HK-2 (cell line): ENCODE data around the gene POLD1.

Experiments
- DNase-seq: peaks from one replicate; pipeline ENCODE4 v3.0.0-alpha.2; 2018; ENCODE audit not compliant: unreplicated experiment

The POLD1 gene

DNA sequence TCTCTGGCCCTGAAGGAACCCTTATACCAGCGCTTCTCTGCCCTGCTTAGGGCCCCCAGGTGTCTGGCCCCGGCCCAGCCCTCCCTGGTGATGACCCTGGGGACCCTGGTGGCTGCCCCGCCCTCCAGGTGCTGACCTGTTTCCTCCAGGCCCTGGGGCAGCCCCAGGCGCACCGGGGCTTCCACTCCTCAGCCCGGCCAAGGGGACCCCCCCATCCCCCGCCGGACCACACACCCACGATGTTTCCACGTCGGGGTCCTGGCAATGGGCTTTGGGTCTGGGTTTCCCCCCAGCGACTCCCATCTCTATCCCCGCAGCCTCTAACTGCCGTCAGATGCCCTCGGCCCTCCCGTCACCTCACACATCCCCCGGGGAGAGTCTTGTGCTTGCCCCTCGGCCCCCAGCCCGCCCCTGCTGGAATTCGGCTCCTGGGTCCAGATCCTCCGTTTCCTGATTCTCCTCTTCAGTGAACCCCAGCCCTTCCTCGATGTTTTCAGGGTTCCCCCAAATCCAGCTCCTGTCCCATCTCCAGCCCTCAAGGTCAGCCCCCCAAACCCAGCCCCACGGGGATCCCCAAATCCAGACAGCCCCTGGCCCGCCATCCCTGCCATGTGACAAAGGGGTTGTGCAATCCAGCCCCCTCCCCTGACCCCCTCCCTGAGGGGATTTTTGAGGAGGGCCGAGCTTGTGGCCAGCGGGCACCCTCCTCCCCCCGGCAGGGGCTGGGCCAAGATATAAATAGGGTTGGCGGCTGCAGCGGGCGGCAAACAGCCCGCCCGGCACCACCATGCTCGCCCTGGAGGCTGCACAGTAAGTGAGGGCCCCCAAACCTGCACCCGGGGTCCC lies 34.3 kb downstream of the POLD1 start, which contains the start of gene SPIB:
TSS of gene SPIB (plus strand) at position 763 of the 846 bp plus-strand sequence. CDS start at position 788, 25 bp downstream.
- no peak for DNase-seq

DNA sequence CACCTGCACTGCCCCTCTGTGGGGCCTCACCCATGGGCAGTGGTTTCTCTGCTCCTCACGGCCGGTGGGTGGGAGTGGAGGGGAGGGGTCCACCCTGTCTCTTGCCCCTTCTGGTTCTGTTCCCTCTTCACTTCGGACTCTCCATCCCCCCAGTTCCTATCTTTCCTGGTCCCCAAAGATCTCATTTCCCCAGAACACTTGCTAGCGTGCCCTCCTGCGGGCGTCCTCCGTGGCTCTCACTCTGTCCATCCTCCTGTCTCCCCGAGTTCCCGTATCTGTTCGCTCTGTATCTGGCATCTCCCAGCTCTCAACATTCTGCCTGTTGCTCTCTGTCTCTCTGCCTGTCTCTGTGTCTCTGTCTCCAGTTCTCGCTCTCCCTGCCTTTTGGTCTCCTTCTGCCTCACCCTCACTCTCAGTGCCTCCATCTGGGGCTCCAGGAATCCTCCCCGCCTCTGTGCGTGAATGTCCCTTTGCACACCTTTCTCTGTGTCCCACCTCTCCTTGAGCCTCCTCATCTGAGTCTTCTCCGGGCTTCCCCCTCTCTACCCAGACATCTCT lies 35.0 kb downstream of the POLD1 start:
- no peak for DNase-seq

DNA sequence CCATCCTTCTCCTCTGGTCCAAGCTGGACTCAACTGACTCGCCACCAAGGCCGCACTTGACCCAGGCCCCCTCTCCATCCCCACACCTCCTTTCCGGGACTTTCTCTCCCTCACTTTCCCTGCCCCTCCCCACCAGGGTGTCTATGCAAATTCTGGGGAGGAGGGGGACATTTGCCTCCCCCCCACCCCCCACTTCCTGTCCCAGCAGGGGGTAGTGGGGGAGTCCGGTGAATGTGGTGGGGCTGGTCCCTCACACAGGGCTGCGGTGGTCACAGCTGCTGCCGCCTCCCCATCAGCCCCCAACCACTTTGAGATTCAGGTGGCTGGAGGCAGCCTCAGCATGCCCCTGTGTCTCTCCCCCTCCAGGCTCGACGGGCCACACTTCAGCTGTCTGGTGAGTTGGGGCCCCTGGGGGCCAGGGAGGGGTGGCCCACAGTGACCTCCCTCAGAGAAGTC lies 35.5 kb downstream of the POLD1 start:
- no peak for DNase-seq

DNA sequence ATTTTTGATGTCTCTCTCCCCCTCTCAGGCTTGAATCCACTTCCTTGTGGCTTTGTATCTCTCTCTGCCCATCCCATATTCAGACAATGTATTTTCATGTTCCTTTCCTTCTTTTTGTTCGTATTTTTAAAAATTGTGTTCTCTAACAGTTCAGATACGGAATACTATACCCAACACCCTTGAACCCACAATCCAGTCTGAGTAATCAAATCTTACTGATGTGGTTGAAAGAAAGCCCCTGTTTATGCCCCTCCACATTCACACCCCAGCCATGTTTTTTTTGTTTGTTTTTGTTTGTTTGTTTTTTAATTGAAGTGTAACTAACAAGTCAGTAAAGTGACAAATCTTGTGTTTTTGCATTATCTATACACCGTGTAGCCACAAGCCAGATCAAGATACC lies 36.0 kb downstream of the POLD1 start:
- no peak for DNase-seq

DNA sequence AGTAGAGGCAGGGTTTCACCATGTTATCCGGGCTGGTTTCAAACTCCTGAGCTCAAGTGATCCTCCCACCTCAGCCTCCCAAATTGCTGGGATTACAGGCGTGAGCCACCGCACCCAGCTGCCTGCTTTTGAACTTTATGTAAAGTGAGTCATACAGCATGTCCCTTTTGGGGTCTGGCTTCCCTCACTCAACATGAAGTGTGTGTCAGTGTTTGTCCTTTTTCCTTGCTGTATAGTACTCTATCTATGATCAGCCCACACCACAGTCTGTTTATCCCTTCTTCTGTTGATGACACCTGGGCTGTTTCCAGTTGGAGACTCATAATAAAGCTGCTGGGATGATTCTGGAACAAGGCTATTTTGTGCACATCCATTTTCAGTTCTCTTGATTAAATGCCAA lies 36.7 kb downstream of the POLD1 start:
- DNase-seq: no peak

DNA sequence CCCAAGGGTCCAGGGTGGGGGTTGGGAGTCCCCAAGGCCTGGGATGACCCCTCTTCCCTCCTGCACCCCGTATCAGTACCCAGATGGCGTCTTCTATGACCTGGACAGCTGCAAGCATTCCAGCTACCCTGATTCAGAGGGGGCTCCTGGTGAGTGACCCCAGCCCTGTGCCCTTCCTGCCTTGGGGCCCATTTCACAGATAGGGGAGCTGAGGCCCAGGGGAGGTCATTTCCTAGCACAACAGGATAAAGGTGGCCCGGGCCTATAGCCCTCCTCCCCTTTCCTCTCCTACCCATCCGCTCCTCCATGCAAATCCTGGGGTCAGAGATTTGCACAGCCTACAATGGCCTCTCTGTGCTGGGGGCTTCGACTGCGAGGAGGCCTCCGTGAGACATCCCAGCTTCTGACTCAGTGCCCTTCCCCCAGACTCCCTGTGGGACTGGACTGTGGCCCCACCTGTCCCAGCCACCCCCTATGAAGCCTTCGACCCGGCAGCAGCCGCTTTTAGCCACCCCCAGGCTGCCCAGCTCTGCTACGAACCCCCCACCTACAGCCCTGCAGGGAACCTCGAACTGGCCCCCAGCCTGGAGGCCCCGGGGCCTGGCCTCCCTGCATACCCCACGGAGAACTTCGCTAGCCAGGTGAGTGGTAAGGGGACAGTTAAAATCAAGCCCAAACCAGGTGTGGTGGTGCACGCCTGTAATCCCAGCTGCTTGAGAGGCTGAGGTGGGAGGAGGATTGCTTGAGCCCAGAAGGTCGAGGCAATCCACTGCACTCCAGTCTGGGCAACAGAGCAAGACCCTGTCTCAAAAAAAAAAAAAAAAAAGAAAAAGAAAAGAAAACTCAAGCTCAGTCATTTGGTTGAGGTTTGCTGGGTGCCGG lies 38.5 kb downstream of the POLD1 start:
- no peak for DNase-seq

DNA sequence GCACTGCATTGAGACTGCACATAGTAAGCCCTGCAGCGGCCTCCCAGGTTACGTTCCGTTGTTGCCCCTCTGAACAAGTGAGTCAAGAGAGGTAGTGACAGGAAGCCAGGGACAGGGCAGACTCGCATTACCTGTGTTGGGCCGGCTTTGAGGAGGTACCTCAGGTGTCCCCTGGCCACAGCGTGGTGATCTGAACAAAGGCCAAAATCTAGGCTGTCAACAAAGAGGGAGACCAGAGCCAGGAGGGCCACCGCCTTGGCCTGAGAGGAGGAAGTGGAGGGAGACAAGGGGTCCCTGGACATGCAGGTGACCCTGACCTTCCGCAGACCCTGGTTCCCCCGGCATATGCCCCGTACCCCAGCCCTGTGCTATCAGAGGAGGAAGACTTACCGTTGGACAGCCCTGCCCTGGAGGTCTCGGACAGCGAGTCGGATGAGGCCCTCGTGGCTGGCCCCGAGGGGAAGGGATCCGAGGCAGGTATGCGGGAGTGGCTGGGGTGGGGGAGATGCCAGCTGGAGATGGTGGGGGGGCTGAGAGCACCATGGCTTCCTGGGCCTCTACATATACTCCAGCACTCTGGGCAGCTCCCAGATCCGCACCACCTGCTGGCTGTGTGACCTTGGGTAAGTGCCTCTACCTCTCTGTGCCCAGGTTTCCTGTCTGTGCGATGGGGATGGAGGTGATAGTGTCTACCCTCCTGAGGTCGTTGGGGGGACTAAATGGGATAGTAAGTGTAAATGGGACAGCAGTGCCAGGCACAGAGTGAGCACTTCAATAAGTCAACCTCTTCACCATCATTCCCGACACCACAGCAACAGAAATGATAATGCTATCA lies 39.3 kb downstream of the POLD1 start:
- no peak for DNase-seq

DNA sequence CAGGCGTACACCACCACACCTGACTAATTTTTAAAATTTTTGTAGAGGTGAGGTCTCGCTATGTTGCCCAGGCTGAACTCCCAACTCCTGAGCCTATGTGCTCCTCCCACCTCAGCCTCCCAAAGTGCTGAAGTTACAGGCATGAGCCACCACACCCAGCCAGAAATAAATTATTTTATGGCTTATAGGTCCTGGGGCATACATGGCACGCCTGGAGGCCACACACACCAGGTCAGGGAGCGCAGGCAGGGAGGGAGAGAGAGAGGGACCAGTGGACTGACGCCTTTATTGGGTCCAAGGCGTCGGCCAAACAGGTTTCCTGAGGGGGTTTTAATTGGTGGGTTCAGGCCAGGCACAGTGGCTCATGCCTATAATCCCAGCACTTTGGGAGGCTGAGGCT lies 41.4 kb downstream of the POLD1 start:
- DNase-seq: no peak

DNA sequence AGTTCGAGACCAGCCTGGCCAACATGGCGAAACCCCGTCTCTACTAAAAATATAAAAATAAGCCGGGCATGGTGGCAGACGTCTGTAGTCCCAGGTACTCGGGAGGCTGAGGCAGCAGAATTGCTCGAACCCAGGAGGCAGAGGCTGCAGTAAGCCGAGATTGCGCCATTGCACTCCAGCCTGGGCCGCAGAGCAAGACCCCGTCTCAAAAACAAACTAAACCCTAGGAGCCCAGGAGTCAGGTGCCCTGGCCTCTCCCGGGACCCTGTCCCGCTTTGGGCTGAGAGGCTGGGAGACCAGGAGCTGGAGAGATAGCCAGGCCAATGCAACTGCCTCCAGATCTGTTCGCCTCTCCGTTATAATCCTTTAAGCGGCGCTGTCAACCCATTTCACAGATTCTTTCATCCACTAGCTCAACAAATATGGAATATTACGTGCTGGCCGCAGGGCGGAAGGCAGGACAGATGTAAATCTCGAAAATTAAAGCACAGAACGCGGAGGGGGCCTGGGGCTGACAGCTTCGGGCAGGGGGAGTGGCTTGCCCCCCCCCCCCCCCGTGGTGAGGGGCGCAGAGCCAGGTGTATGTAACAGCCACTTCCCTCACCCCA lies 43.3 kb downstream of the POLD1 start:
- no peak for DNase-seq

DNA sequence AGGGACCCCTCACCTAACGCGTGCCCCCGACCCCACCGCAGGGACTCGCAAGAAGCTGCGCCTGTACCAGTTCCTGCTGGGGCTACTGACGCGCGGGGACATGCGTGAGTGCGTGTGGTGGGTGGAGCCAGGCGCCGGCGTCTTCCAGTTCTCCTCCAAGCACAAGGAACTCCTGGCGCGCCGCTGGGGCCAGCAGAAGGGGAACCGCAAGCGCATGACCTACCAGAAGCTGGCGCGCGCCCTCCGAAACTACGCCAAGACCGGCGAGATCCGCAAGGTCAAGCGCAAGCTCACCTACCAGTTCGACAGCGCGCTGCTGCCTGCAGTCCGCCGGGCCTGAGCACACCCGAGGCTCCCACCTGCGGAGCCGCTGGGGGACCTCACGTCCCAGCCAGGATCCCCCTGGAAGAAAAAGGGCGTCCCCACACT lies 43.9 kb downstream of the POLD1 start:
- DNase-seq: peak; percentile 75

DNA sequence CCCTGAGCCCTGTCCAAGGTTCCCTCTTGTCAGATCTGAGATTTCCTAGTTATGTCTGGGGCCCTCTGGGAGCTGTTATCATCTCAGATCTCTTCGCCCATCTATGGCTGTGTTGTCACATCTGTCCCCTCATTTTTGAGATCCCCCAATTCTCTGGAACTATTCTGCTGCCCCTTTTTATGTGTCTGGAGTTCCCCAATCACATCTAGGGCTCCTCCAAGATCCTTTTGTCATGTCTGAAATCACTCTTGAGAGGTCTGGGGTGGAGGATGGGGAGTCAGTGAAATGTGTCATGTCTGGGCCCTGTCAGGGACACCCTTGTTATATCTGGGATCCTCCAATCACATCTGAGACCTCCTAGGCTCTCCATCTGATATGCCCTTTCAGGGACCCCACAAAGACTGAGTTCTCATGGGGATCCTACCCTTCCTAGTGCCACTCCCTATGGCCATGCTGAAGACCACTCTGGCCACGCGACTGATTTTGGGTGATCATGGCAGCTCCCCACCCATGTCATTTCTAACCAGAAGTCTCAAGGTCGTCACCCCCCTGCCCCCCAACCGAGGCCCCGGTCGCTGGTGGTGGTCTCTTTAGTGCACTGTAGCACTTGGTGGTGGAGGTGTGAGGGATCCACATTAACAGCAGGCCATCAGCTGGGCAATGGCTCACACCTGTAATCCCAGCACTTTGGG lies 44.8 kb downstream of the POLD1 start:
- DNase-seq: no peak

DNA sequence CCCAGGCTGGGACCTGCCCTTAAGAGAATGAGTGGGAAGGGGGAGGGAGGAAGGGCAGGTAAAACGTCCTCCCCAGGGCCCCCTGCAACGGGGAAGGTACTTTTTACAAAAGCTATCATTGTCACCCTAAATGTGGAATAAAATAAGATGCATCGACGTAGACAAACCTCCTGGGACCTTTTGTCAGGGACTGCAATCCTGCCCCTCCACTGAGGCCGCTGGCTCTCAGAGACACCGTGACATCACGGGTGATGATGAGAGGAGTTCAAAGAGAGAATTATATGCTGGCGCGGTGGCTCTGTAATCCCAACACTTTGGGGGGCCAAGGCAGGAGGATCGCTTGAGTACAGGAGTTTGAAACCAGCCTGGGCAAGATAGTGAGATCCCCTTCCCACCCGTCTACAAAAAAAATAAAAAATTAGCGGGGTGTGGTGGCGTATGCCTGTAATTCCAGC lies 46.8 kb downstream of the POLD1 start:
- DNase-seq: no peak

DNA sequence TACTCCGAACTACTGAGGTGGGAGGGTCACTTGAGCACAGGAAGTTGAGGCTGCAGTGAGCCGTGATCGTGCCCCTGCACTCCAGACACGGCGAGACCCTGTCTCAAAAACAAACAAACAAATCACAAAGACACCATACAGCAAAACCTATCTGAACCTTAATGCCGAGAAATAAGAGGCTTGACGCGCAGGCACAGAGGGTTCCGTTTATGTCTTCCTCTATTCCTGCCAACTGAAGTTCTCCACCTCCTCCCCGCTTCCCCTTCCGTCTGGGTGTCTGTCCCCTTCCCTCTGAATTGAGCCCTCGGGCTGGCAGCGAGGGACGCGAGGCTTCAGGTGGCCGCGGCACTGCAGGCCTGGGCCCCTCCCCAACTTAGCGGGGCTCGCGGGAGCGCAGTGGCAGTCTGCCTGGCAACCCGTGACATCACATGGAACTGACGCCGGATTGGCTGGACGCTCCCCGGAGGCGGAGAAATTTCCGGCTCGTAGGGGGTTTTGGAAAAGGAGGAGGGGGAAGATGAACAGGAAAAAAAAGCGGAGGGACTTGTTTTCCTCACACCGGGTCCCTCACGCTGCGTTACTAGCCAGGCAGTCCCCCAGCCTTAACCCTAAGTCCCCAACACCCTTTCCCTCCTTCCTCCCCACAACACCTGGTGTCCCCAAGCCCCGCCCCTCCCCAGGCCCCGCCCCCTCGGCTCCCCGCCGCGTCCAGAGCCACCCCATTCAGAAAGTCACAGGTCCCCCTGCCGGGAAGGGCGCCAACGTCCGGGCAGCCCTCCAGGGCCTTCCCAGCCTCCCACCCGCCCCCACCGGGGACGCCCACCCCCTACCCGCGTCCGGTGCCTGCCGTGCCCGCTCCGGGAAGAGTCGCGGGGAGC lies 47.4 kb downstream of the POLD1 start:
- peak; percentile 85 for DNase-seq

DNA sequence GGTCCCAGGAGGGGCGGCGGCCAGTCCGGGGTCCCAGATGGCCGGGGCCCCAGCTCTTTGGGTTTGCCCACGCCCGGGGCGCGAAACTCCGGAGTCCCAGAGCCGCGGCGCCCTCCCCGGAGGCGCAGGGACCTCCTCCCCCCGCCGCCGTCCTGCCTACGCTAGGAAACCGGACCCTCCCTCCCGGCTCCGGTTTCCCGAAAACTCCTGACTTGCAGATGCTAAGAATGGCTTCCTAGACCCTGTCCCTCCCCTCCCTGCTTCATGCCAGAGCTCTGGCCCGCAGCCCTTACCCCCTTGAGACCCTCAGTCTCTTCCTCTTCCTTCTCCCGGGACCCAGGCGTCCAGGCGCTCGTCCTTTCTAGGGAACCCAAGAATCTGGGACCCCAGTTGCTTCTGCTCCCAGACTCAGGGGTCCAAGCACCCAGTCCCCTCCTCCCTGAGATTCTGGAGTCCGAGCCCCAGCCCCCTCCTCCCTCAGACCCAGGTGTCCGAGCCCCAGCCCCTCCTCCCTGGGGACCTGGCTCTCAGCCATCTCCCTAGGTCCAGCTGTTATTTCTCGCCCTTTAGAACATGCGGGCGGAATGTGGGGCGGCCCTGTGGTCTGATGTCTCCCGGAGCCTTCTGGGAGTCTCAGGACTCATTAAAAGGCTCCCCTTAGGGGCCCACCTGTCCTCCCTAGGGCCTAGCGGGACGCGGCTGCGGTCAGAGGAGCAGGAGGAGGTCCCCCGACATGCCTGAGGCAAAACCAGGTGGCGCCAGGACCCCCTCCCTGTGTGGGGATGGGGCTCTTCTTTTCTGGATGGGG lies 48.3 kb downstream of the POLD1 start, which contains the start of gene MYBPC2:
TSS of gene MYBPC2 (plus strand) at position 672 of the 808 bp plus-strand sequence. CDS start at position 734, 62 bp downstream.
- no peak for DNase-seq

DNA sequence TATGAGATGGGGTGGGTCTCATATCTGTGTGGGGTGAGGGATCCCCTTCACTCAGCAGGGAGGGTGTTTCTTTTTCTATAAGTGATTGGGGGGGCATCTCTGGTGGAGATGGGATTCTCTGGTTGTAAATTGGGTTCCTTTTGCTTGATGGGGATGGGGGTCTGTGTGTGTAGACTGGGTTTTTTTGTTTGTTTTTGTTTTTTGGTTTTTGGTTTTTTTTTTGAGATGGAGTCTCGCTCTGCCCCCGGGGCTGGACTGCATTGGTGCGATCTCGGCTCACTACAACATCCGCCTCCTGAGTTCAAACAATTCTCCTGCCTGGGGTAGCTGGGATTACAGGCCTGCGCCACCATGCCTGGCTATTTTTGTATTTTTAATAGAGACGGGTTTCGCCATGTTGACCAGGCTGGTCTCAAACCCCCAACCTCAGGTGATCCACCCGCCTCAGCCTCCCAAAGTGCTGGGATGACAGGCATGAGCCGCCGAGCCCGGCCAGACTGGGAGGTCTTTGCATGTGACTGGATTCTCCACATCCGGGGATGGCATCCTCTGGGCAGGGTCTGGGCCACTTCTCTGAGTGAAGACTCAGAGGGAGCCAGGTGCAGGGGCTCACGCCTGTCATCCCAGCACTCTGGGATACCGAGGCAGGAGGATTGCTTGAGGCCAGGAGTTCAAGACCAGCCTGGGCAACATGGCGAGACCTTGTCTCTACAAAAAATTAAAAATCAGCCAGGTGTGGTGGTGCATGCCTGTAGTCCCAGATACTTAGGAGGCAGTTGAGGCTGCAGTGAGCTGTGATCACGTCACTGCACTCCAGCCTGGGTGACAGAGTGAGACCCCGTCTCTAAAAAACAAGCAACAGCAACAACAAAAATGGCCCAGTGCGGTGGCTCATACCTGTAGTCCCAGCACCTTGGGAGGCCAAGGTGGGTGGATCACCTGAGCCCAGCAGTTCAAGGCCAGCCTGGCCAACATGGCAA lies 49.3 kb downstream of the POLD1 start:
- no peak for DNase-seq

DNA sequence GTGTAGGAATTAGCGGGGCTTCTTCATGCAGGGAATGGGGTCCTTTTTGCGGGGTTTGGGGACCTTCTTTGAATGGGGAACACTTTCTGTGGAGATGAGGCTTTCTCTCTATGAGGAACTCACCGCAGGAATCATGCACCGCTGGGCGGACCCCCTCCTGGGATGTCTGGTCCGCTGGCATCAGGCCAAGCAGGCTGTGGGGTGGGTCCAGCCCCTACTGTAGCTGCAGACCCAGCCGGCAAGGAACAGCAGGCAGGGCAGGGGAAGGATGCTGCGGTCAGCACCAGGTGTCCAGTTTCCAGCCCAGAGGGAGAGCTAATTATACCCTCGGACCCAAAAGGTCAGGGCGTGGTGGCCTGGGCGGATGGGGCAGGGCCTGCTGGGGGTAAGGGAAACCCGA lies 50.4 kb downstream of the POLD1 start:
- DNase-seq: no peak

DNA sequence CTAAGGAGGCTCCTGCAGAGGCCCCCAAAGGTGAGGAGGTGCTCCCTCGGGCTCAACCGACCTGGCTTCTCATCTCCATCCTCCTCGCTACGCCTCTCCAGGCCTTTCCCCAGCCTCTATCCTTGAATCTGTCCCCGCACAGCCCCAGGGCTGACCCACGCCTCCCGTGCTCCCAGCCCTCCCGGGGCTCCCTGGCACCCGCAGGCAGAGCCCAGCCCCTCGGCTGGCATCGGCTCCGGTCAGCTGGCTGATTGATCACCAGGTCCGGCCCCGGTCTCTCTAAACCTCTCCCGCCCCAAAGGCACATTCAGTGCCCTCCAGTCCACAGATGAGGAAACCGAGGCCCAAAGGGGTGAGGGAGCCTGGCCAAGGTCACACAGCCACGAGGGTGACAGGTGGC lies 51.1 kb downstream of the POLD1 start:
- no peak for DNase-seq
